GM21619 (cell line): ENCODE data around the gene PRTFDC1.
"Not testable (repeated sequence)": the region's sequence is repeated elsewhere in the genome, so short reads cannot be mapped to it uniquely, and the experiment has no call there.

Source experiments
- ATAC-seq: cut with Tn5 transposase; IDR thresholded peaks from one replicate; pipeline ENCODE4 v1.9.1; 2021; ENCODE audit not compliant: unreplicated experiment

PRTFDC1 gene, protein sequence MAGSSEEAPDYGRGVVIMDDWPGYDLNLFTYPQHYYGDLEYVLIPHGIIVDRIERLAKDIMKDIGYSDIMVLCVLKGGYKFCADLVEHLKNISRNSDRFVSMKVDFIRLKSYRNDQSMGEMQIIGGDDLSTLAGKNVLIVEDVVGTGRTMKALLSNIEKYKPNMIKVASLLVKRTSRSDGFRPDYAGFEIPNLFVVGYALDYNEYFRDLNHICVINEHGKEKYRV

DNA sequence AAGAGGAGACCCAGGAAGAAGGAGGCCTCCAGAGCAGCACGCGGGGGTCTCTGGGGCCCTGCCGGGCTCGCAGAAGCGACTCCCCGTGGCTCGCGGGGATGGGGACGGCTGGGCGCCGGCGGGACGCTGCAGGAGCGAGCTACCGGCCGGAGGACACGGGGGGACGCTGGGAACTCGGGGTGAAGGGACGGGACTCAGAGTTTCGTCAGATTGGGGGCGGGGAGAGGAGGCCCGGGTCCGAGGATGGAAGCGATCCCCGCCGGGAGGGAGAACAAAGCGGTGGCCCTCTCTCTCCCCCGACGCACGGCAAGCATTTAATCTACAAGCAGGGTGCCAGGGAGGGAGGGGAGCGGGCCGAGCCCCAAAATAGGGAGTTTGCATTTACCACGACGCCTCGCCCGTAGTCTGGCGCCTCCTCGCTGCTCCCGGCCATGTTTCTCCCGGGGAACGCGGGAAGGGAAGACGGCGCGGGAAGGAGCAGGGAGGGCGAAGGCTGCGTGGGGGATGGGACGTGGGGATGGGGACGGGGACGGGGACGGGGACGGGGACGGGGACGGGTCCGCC is at the start of gene PRTFDC1:
PRTFDC1 (minus strand) TSS at position 464 of the 564 bp plus-strand sequence; CDS start at position 433, 31 bp downstream.
- ATAC-seq: peak; percentile 31

DNA sequence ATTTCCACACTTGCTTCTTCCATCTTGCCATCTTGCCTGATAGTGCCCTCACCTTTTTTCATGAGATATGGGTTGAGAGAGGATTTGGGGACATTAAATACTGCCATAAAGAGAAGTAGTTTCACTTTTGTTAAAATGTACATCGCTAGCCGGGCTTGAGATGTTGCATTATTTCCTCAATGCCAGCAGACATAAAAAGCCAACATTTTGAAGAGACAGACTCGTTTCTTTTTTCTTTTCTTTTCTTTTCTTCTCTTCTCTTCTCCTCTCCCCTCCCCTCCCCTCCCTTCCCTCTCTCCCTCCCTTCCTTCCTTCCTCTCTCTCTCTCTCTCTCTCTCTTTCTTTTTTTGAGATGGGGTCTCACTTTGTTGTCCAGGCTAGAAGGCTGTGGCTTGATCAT is 45.6 kb upstream of the PRTFDC1 start:
- ATAC-seq: no peak

DNA sequence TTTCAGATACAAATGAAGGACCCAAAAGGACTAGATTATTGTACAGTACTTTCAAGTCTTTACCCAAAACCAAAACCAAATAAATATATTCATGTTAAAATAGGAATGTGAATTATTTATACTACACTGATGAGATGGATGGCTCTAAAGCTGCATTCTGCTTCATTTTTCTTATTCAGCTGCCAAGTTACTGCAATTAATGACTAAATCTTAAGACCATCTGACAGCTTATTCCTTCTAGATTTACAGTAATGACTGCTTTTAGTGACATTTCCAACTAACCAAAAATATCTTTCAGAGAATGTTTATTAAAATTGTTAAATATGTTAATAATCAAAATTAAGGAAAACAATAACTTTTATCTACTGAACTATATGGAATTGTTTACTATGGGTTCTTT is 42.7 kb upstream of the PRTFDC1 start:
- no peak for ATAC-seq

DNA sequence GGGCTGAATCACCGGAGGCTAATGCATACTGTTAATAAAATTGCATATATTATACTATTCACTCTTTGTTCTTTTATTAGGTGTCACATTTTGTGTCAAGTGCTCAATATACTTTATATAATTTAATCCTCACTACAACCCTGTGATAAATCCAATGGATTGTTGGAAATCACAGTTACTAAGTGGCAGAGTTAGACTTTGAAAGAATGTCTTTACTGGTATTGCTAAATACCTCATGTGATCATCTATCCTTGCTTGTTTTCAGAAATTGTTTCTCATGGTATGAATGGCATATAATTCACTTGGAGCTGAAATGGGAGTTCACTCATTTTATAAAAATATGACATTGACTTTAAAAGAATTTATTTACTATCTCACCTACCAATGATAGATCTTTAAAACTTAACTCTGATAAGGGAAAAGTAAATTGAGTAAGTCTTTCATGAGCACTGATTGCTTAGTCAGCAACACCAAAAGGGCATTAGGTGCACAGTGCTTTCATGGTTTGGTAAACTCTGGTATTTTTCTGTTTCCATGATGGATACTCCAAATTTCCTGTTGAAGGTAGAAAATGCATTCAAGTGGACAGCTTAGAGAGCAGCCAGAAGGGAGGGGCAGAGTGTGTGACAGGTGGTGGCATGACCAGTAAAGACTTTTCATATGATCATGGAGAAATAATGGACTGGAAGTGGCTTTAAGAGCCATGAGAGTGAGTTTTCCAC is 41.0 kb upstream of the PRTFDC1 start:
- no peak for ATAC-seq

DNA sequence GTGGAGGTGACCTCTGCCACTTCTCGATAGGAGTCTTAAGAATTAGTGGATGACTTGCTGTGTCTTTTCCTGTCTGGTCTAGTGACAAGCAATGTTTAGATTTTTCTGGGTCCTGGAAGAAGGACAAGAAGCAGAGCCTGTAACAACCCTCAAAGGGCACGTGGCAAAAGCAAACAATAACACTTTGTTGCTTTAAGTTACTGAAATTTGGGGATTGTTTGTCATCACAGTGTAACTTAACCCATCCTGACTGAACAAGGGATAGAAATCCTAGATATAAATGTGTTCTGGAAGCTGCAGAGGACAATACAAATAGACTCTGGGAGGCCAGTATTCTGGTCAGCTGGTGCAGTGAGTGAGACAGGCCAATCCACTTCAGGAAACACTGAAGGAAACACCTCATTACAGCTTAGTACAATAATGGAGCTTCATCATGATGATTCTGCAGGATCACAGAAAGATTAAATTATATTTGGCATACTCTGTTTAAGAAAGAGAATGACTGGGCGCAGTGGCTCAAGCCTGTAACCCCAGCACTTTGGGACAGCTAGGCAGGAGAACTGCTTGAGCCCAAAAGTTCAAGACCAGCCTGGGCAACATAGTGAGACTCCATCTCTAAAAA is 40.2 kb upstream of the PRTFDC1 start:
- ATAC-seq: no peak

DNA sequence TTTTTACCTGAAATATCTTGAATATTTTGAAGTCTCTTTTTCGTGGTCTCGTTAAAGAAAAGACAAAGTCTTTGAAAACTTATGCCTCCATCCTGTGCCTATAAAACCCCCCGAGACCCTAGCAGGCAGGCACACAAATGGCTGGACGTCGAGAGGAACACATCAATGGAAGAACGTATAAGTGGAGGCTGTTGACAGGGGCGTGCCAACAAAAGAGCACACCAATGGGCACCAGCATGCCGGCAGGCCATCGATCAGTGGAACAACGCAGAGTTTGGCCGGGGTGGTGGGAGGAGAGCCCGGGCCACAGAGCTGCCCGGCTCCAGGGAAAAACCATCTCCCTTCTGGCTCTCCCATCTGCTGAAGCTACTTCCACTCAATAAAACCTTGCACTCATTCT is 38.9 kb upstream of the PRTFDC1 start:
- ATAC-seq: no peak

DNA sequence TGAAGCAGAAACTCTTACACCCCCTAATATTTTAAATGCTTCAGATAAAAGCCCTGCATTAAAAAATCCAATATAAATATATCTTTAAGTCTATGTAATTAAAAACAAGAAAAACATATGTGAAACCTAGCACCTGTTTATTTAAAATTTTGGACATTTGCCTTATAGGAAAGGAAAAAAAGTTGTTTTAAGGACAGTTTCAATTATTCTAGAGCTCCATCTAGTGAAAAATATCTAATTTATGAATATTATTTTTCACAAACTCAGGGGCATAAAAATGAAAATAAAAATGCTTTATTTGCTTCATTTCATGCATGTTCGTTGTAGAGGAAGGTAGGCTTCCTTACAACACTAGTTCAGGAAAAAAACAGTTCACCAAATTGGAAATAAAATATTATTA is 37.5 kb upstream of the PRTFDC1 start:
- ATAC-seq: no peak

DNA sequence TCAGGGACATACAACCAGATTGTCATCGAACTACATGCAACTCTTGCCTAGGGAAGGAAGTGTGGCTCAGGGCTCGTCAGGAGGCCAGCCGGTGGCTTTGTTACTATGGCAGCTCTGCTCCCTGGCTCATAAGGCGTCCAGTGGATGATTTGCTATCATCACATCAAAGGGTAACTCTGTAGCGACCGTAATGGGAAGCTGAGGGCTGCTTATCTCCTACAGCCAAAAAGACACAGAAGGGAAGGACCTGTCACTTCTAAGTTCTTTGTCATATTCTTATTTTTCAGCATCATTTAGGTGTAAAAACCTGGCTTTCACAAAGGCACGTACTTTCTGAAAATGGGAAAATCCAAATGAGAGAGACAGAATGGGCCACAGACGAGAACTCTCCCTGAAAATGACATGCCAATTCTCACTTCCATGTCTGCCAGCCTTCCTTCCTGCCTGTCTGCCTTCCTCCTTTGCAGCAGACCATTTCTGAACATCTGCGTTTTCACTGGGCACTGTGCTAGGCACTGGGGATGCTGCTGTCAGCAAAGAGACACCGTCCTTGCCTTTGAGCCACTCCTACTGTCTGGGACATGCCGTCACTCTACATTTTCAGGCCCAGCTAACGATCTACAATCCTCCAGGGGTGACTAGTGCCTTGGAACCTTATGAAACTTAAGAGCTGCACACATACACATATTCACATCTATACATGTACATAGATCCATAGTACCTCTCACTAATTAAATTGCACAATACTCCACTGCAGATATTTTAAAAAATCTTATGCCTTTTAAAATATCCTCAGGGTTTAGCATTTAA is 36.6 kb upstream of the PRTFDC1 start:
- ATAC-seq: no peak

DNA sequence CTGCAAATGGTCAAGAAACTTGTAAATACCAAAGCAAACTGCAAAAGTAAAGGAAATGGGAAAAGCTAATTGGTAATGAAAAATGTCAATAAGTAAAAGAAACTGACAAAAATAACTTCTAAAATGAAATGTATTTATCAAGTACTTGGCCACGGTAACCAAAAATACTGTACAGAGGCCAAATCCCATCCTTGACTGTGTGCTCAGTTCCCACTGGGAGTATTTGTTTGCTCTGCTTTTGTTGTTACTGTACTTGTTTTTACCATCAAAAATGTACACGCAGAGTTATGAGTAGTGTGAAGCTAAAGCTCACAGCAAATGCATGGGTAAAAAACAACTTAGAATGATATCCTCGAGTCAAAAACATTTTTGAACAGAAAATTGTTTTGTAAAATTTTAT is 32.5 kb upstream of the PRTFDC1 start:
- no peak for ATAC-seq

DNA sequence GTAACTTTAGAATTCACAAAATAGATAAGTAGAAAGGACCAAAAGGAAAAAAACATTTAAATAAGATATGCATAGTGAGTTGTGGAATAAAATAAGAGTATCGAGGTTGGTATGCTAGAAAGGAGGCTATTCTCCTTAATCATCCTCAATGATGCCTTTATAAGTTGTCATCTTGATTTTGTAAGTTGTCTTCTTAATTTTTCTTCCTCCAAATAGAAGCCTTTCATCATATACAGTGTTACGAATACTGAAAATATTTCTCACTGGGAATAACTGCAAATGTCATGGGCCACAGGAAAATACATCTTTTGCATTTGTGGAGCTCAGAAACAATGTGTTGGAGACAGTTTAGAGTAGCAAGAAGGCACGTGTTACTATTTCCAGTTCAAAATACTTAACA is 31.5 kb upstream of the PRTFDC1 start:
- no peak for ATAC-seq

DNA sequence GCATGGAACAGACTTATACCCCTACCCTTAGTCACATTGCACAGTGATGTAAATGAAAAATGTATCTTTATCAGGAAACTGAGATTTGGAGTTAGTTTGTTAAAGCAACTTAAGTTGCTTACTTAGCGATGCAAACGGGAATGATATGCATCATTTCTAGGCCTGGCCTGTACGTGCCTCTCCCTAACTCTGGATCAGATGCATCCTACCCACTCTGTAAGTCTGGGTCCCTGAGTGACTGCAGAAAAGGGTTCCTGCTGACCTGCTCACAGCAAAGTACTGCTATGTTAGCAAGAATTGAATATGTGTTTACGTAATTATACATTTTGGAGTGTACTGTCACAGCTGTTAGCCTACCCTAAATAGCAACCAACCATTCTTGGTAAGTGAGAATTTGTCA is 30.7 kb upstream of the PRTFDC1 start:
- ATAC-seq: no peak

DNA sequence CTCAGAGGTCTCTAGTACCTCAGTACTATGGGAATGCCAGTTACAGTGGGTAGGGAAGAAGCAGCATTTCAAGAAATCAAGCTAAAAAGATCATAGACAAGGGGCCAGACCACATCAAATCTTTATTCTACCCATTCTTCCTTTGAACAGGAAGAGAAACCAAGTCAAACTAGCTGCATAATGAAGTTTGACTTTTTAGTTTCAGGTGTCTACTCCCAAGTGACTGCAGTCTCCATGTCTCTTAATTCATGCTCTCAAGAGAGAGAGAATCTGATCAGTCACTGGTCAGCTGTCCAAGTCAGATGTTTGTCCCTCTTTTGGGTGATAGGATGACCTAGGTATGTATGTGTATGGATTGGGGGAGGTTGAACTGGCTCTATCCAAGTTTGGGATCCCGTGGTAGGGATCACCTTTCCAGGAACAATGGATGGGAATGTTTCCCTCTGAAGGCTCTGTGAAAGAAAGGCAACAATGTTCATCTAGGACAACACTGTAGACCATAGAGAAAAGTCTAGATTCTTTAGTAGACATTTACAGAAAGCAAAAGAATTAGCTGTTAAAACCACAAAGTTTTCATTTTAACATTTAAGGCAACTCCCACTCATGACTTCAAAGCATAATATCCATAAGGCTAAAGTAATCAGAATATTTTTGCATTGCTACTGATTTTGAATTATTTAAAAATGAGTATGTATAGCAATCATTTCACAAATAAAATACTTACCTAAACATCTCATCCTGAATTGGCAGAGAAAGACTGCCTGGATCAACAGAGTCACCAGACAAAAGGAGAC is 30.1 kb upstream of the PRTFDC1 start:
- ATAC-seq: peak; percentile 80

DNA sequence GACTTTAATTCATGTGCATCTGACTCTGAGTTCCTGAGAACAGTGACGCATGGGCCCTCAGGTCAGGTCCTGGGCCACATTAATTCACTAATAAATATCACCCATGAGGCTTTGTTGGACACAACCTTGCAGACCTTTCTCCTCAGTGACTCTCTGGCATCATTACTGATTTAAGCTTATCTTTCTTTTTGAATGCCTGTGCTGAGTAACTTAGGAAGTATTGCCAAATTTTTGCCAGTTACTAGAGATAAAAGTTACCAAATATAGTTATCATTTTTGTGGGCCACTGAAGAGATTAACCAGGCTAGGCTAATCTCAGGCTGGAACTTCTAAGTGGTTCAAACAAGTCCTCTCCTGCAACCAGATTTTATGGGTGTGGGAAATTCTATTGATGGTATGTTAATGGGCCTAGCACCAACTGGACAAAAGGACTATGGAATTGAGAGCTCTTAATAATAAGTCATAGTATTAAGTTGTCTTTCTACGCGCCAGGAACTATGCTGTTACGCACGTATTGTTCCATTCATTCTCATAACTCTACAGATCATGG is 28.8 kb upstream of the PRTFDC1 start:
- ATAC-seq: no peak

DNA sequence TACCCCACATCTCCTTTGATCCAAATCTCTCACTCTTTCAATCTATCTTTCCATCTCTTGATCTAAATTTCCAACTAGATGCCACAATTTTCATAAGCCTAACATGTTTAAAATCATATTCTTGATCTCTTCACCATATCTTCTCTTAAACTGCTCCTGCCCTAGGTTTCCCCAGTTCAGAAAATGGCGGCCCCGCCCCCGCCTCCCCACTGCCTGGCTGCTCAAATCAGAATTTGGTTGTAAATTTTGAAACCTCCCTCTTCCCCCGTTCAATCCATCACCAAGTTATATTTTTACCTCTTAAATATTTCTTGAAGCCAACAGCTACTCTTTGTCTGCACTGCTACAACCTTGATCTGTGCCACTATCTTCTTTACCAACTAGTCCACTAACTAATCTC is 27.3 kb upstream of the PRTFDC1 start:
- ATAC-seq: no peak

DNA sequence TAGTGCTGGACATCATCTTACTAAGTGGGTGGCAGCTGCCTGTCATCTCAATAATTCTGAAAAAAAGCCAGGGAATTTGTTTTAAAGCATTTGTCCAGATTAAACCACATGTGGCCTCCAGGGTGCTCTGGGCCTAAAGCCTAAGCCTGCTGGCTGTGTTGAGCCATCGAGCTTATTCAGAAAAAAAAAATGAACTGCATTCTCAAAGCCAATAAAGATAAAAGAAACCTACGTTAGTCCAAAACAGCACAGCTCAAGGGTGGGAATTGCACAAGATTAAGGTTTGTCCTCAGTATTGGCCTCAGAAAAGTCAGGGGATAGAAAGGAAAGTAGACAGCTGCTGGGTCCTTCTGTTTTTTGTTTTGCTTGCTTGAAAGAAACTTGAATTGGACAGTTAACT is 22.6 kb upstream of the PRTFDC1 start:
- ATAC-seq: no peak

DNA sequence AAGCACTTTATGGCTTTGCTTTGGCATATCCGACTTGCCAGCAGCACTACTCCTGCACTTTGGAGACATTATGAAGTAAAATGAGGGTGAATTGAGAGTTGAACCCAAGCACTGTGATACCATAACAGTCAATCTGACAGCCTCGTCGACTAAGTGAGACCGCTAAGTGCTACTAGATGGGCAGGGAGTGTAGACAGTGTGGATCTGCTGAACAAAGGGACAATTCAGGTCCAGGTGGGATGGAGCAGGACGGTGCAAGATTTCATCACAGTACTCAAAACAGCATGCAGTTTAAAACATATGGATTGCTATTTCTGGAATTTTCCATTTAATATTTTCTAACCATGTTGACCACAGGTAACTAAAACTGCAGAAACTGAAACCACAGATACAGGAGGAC is 20.8 kb upstream of the PRTFDC1 start:
- ATAC-seq: no peak

DNA sequence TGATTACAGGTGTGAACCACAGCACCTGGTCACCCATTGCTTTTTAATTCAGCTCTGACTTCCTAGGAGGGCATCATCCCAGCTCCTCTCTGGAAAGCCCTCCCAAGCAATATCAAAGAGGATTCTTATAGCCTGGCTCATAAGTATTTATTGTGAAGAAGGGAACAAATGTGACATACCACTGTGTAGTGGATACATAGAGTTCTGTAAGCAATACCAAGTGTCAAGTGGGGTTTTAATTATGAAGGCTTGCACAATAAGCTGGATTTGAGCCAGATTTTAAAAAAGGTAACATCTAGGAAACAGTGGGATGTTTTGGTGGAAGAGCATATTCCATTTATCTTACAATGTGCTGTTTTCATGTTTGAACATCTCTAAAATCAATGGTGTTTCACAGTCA is 19.0 kb upstream of the PRTFDC1 start:
- no peak for ATAC-seq

DNA sequence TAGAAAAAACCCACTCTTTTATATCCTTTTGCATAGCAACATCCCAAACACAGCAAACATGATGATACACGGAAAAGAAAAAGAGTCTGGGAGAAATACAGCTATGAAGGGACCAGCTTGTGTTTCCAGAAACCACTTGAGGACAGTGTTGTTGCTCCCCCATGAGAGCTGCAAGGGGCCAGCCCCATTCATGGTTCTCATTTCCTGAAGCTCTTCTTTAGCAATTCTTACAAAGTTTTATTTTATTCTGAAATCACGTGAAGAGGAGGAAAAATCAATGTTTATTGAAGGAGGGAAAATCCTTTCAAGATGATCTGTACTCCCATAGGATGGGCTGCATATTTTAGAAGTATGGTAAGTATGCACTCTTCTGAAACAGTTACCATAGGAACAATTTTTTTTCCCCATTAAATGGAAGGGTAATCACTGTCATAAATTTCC is 17.5 kb upstream of the PRTFDC1 start:
- ATAC-seq: no peak

DNA sequence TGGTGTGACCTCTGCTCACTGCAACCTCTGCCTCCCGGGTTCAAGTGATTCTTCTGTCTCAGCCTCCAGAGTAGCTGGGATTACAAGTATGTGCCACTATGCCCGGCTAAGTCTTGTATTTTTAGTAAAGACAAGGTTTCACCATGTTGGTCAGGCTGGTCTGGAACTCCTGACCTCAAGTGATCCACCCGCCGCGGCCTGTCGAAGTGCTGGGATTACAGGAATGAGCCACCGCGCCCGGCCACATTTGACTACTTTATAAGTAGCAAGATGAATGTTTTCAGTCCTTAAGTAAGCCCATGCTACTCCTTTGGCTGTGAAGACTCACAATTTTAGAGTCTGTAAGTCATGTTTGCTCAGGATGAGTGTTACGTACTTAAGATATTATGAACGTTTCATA is 16.5 kb upstream of the PRTFDC1 start:
- not testable (repeated sequence) for ATAC-seq

DNA sequence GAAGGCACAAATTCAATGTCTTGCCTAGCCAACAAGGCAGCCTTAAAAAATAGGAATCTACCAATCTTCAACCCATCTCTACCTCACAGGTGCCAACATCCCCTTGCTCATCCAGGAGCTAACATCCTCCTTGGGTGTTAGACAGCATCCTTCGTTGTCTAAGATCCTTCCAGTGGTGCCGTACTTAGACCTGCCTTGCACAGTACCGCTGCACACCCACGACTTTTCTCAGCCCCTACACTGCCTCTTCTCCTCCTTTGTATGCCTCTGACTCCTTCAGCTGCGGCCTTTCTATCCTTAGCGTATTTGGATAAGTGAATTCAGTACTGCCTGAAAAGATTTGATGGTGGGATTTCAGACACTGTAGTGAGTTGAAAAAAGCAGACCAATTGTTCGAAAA is 15.9 kb upstream of the PRTFDC1 start:
- no peak for ATAC-seq
